ENCODE measurements around the gene TMEM150B.

The TMEM150B gene, protein sequence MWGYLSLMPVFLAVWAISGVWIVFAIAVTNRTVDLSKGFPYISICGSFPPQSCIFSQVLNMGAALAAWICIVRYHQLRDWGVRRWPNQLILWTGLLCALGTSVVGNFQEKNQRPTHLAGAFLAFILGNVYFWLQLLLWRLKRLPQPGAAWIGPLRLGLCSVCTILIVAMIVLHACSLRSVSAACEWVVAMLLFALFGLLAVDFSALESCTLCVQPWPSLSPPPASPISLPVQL

DNA sequence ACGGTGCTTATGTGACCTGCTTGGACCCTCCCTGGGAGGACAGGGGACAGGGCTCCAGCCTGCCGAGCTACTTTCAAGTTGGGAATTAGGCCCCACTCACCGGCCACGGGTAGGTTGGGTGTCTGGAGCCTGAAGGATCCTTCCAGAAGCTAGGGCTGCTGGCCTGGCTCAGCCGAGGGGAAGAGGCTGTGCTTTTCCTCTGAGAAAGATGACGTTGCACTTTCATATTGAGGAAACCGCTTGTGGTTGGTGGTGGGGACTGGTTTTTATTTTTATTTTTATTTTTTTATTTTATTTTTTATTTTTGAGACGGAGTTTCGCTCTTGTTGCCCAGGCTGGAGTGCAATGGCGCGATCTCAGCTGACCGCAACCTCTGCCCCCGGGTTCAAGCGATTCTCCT, at the start of gene TMEM150B:
Gene TMEM150B, minus strand, starts transcription at position 170 of the 400 bp plus-strand sequence. CDS start 4,305 bp downstream, outside the sequence.
- no peak for DNase-seq (ENCODE audit: low read depth in 2 of 2, low spot score in 1 of 2)

DNA sequence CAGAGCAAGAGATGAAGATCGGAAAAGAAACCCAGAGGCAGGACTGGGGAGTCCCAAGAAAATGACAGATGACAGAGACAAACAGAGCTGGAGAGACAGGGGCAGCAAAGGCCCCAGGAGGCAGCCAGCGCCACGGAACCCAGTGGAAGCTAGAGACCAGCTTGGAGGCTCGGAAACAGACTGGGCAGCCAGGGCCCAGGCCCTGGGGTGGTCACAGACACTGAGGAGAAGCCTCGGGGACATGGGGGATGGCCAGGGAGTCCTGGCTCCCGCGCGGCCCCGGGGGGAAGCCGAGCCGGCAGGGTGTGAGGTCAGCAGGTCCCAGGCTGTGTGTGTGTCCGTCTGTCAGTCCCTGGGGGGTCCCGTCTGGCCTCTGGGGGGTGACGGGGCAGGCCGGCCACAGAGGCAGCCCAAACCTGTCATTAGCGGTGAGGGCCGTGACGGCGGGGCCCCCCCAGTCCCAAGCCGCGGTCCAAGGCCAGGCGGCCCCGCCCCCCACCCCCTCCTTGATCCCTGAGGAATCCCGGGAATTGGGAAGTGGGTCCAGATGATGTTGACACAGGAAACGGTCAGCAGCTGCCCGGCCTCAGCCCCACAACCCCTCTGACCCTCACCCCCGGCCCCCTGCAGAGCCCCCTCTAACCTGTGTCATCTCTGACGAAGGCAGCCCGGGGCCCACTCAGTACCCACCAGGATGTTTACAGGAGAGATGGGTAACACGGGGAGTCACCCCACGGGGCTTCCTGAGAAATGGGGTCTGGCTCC, 49.0 kb upstream of the TMEM150B start:
- DNase-seq (ENCODE audit: low read depth in 2 of 2, low spot score in 1 of 2), result no peak

DNA sequence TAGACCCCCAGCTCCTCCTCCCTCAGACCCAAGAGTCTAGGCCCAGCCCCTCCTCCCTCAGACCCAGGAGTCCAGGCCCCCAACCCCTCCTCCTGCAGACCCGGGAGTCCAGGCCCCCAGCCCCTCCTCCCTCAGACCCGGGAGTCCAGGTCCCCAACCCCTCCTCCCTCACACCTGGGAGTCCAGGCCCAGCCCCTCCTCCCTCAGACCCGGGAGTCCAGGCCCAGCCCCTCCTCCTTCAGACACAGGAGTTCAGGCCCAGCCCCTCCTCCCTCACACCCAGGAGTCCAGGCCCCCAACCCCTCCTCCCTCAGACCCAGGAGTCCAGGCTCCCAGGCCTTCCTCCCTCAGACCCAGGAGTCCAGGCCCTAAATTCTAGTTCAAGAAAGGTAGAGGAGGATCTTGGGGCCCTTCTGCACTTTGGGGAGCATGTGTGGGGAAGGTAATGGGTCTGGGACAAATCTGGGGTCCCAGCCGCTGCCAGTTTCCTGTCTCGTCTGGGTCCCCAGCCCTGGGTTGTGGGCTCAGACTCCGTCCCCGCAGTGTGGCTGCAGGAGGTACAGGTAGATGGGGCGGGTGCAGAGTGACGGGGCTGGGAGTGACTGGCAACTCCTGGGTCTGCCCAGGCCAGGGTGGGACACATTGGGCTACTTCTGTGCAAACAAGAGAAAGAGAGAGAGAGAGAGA, 48.3 kb upstream of the TMEM150B start:
- DNase-seq (ENCODE audit: low read depth in 2 of 2, low spot score in 1 of 2), result no peak

DNA sequence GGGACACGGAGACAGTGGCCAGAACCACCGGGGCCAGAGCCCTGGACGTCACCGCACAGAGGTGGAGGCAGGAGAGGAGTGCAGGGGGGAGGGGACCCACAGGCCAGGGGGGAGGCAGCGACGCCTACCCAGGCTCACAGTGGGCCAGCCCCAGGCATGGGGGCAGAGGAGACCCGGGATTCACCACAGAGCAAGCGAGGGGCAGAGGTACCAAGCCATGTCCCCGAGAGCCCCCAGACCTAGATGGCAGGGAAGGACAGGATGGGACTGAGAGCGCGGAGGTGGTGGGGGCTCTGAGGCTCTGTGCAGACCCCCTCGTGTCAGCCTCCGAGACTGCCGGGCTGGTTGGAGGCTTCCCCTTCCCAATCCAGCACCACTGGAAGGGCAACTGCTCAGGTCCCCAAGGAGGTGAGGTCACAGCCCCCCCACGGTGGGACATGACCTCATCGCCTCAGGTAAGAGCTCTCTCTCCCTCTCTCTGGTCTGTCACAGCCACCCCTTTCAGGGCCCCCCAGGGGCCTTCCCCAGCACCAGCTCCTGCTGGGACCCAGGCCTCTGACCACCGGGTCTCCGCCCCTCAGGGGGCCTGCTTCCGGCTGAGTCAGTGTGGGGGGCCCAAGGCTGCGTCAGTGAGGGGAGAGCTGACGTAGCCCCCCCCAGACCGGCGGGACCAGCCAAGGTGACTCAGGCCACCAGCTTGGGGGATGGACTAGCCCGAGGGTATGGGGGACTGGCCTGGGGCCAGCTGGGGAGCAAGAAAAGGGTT, 47.4 kb upstream of the TMEM150B start:
- no peak for DNase-seq (ENCODE audit: low read depth in 2 of 2, low spot score in 1 of 2)

DNA sequence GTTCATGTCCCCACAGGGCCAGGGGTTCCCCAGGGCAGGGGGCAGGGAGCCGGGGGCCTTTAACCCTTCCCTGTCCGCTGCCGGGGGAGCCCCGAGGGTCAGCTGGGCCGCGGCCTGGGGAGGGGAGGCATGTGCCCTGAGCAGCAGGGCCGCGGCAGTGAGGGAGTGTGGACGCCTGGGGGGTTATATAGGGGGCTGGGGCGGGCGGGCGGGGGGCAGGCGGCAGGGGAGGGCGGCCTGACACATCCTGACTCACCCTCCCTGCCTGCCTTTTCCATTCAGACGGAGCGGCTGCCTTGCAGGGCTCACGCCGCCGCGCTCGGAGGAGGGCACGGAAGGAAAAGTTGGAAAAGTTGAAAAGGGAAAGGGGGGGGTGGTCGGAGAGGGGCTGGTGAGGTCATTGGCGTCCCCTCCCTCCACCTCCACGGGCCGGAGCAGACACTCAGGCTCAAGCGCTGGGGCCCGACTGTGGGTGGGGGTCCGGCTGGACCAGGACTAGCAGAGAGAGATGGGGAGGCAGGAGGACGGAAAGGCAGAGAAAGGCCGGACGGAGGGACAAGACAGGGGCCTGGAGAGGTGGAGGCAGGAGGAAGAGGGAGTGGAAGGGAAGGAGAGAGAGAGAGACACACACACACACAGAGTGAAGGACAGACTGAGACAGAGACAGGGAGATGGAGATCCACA, 45.3 kb upstream of the TMEM150B start, which contains the start of gene IL11:
Gene IL11, minus strand, starts transcription at position 159 of the 684 bp plus-strand sequence. Its CDS starts 153 bp downstream, at position 6.
- no peak for DNase-seq (ENCODE audit: low read depth in 2 of 2, low spot score in 1 of 2)

DNA sequence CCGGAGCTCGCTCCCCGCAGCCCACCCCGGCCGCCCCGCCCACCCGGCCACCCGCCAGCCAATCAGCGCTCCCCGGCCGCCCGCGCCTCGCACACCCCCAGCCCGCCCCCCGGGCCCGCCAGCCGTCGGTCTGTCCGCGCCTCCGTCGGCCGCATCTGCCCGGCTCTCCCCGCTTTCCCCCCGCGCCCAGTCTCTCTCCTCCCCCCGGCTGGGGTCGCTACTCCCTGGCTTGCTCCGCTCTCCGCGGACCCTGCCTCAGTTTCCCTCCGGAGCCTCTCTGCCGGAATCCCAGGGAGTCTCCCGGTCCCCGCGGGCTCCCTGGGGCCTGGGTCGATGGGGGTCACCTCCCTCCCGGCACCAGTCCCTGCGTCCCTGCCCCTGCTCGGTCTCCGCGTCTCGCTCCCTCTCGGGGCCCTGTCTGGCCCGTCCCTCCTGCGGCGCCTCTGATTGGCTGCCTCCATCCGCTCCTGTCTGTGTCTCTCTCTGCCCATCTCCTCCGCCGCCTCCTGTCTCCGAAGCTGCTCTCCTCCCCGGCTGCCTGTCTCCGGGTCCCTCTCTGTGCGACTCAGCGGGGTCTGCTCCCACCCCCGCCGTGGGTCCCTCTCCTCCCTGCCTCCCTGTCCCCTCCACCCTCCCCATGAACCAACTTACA, 44.6 kb upstream of the TMEM150B start:
- no peak for DNase-seq (ENCODE audit: low read depth in 2 of 2, low spot score in 1 of 2)

DNA sequence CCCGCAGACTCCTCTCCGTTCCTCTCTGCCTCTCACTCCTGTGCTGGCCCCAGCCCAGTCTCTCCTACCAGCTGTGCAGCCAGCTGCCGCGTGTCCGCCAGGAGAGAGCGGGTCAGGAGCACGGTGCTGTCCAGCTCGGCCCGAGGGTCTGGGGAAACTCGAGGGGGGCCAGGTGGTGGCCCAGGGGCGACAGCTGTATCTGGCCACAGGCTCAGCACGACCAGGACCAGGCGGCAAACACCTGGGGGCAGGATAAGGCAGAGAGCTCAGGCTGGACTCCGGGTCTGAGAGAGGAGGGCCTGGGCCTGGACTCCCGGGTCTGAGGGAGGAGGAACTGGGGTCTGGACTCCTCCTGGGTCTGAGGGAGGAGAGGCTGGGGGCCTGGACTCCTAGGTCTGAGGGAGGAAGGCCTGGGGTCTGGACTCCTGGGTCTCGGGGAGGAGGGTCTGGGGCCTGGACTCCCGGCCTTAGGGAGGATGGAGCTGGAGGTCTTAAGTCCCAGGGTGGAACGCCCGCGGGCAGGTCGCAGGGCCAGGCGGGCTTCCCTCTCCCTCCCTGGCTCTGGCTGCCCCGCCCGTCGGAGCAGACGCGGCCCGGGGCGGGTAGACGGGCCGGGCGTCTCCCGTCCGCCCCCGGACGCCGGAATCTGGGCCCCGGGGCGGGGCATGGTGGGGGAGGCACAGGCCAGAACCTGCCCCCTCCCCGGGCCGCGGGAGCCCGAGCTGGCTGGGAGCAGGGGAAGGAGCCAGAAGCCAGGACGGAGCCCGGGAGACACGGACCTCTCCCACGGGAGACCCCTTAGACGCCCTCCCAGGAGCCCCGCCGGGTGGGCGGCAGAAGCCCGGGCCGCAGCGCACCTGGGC, 43.8 kb upstream of the TMEM150B start:
- DNase-seq (ENCODE audit: low read depth in 2 of 2, low spot score in 1 of 2), result no peak

DNA sequence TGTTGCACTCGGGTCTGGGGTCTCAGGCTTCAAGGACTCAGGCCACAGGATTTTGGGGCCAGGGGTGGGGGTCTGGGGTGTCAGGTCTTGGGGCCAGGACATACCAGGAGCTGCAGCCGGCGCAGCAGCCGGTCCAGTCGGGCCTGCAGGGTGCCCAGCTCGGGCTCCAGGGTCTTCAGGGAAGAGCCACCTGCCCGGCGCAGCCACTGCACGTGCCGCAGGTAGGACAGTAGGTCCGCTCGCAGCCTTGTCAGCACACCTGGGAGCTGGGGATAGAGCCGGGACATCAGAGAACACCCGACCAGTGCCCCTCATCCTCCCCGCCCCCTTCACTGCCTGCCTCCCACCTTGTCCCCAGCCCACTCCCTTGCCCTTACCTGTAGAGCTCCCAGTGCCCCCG, 43.0 kb upstream of the TMEM150B start:
- no peak for DNase-seq (ENCODE audit: low read depth in 2 of 2, low spot score in 1 of 2)

DNA sequence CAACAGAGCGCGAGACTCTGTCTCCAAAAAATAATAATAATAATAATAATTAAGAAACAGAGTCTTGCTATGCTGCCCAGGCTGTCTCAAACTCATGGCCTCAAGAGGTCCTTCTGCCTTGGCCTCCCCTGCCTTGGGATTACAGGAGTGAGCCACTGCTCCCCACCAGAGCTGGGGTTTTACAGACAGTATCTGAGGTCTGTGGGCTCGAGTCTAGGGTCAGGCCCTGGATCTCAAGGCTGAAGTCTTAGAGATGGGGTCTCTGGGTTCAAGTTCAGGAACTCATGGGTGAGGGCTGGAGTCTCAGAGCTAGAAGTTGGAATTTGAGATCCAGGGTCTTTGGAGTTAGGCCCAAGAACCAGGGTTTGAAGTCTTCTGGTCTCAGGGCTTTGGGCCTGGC, 41.6 kb upstream of the TMEM150B start:
- no peak for DNase-seq (ENCODE audit: low read depth in 2 of 2, low spot score in 1 of 2)

DNA sequence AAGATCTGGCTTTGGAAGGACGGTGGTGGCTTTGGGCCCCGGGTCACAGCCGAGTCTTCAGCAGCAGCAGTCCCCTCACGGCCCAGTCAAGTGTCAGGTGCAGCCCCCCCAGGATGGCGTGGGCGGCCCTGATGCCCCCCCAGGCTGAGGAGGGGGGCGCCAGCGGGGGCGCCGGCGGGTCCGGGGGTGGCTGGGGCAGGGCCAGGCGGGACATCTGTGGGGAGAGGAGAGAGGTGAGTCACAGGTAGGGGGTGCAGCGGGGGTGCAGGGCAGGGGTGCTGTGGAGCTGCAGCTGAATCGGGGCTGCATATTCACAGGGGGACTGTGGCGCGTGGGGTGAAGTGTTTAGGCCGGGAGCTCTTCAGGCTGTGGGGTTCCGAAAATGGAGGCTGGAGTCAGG, 40.8 kb upstream of the TMEM150B start:
- DNase-seq (ENCODE audit: low read depth in 2 of 2, low spot score in 1 of 2), result no peak

DNA sequence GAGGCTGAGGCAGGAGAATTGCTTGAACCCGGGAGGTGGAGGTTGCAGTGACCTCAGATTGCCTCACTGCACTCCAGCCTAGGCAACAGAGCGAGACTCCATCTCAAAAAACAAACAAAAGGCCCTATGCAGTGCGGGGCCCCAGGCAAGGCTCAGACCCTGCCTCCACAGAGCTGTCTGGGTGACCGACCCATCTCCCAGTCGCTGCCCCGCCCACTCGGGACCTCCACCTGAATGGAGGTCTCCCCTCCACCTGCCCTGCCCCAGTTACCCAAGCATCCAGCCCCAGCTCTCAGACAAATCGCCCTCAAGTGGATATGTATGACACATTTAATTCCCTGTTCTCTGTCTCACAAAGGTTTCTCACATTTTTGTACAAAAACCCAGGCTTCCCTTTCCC, 40.1 kb upstream of the TMEM150B start:
- no peak for DNase-seq (ENCODE audit: low read depth in 2 of 2, low spot score in 1 of 2)

DNA sequence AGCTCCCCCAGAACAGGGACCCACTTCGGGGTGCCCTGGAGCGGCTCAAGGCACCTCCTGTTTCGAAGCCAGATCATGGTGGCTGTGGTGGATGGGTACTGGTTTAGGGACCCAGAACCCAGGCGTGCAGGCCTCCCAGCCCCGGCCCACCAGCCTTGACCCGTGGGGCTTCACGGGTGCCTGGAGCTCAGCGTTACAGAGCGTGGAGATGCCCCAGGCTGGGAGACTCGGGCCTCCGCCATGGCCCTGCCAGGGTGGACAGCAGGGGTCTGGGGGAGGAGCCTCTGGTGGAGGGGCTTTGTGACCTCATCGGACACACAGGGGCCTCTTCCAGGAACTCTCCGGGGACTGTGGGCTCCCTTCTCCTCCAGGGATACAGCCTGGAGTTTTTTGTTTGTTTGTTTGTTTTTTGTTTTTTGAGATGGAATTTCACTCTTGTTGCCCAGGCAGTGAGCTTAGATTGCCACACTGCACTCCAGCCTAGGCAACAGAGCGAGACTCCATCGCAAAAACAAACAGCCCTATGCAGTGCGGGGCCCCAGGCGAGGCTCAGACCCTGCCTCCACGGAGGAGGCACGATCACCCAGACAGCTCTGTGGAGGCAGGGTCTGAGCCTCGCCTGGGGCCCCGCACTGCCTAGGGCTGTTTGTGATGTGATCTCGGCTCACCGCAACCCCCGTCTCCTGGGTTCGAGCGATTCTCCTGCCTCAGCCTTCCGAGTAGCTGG, 38.0 kb upstream of the TMEM150B start, which contains the start of gene GARIN5B:
Gene GARIN5B, minus strand, starts transcription at position 271 of the 727 bp plus-strand sequence. Its CDS starts 194 bp downstream, at position 77.
- DNase-seq (ENCODE audit: low read depth in 2 of 2, low spot score in 1 of 2), result no peak

DNA sequence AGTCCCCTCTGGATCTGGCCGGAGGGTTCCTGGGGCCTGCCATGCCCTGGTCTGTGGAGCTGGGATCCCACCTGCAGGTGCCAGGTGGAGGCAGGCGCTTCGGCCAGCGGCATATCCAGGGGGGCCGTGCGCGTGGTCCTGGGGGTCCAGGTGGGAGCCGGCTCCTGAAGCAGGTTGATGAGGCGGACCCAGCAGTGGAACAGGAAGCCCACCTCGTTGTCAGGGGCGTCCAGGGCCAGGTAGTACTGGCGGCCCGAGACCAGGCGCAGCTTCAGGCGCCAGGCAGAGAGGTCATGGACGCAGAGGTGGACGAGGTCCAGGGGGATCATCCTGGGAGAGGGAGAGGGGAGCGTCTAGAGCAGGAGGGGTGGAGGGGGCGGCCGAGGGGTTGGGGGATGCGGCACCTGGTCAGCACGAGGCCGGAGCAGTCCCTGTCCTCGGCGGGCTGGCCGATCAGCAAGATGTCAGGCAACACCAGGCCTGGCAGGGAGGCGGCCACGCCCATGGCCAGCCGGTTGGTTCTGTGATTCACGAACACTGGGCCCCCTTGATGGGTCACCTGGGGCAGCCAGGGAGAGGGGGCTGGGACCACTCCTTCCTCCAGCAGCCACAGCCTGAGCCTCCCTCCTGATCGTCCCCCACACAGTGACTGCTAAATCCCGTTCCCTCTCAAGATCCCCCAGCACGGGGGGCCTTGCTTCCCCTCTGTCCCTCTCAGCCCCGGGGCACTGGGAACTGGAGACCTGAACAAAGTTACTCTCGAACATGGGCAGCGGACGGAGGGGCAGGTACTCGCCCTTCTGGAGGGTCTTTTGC, 37.2 kb upstream of the TMEM150B start:
- DNase-seq (ENCODE audit: low read depth in 2 of 2, low spot score in 1 of 2), result no peak

DNA sequence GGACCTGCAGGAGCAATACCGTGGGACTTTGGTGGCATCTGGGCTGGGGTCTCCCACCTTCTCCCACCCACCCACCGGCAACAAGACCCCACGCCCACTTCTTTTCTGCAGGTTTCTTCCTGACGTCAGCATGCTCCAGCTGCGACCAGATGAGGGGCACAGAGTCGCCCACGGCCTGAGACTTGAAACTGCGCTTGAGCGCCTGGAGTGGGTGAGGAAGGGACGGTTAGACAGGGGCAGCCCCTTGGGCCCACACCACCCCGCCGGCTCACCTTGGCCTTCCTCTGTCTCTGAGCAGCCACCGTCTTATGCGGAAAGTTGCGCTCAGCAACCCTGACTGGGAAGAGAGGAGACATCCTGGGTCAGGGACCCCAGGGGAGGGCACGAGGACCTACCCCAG, 35.8 kb upstream of the TMEM150B start:
- no peak for DNase-seq (ENCODE audit: low read depth in 2 of 2, low spot score in 1 of 2)

DNA sequence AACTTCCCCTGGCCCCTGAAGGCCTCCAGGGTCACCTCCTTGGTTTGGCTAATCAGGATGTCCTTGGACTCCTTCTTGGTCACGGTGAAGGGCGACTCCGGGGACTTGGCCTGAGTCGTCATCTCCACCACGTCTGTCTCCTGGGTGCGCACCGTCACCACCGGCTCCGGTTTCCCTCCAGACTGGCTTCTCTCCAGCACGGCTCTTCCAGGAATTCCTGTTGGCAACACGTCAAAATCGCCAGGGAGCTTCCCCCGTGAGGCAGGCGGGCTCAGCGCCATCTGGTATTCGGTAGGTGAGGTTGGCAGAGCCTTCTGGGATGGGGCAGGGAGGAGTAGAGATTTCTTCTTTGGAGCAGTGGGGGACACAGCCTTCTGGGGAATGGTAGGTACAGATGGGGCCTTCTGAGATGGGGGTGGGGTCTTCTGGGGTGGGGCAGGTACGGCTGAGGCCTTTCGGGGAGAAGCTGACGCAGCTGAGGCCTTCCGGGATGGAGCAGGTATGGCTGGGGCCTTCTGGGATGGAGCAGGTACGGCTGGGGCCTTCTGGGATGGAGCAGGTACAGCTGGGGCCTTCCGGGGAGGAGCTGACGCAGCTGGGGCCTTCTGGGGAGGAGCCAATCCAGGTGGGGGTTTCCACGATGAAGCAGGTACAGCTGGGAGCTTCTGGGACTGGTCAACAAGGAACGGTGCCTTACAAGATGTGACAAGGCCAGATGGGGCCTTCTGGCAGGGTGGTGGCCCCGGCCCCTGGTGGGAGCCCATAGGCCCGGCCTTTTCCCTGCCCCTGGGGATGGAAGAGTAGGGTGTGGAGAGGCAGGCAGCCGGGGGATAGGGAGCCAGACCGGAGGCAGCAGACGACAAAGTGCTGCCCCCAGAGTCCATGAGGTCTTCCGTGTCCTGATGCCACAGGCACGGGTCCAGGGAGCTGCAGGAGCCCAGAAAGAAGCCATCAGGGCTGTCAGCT, 34.1 kb upstream of the TMEM150B start:
- DNase-seq (ENCODE audit: low read depth in 2 of 2, low spot score in 1 of 2), result no peak

DNA sequence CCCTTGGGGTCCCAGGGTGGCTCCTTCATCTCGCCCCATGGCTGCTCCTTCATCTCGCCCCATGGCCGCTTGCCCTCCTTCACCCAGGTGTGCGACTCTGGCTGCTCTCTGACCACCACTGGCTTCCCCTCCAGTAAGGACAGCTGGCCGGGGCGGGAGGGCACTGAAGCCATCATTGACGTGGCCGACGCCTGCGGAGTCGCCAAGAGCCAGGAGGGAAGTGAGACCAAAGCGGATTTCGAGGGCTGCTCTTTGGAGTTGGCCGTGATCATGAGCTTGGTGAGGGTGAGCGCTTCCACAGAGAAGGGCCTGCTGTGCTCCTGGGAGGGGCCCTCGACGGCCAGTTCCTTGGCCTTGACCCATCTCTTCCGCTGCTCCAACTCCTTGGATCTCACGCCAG, 33.4 kb upstream of the TMEM150B start:
- no peak for DNase-seq (ENCODE audit: low read depth in 2 of 2, low spot score in 1 of 2)
